GM23338 (cell line): ENCODE measurements around the gene PEX10. TPM values are rescaled to one million over a fixed set of nuclear protein-coding genes. Genes with fewer than 3 reads are reported as not detected.

Source experiments
- ATAC-seq: fragments of 200-7000 bp; cut with Tn5 transposase; 3 replicates; pipeline ENCODE4 v1.9.1; 2020
- DNase-seq: peaks from one replicate; pipeline ENCODE4 v3.0.0-alpha.2; 2015; ENCODE audit warnings: low spot score
- H2AFZ ChIP-seq: fragments of 200-600 bp; sonication (generic); 2 replicates; pipeline ENCODE4 v1.8.0; 2016; ENCODE audit warnings: antibody characterized with exemption, mild to moderate bottlenecking, moderate library complexity
- H3F3A ChIP-seq: fragments of 200-600 bp; sonication (generic); replicated peaks from 2 replicates; pipeline ENCODE4 v1.8.0; 2017; ENCODE audit warnings: antibody characterized with exemption, mixed run types, low read depth
- H3K27ac ChIP-seq: fragments of 200-600 bp; sonication (generic); 2 replicates; pipeline ENCODE4 v1.6.1; 2016; ENCODE audit warnings: low read depth
- H3K27me3 ChIP-seq: fragments of 200-600 bp; sonication (generic); 2 replicates; pipeline ENCODE4 v1.8.0; 2016; ENCODE audit warnings: mild to moderate bottlenecking, mixed run types, moderate library complexity; ENCODE audit not compliant: insufficient read depth
- H3K36me3 ChIP-seq: fragments of 200-600 bp; sonication (generic); 2 replicates; pipeline ENCODE4 v1.8.0; 2016; ENCODE audit warnings: mild to moderate bottlenecking; ENCODE audit not compliant: insufficient read depth
- H3K4me1 ChIP-seq: fragments of 200-600 bp; sonication (generic); 2 replicates; pipeline ENCODE4 v1.8.0; 2016; ENCODE audit warnings: mild to moderate bottlenecking, moderate library complexity; ENCODE audit not compliant: insufficient read depth
- H3K4me2 ChIP-seq: fragments of 200-600 bp; sonication (generic); 2 replicates; pipeline ENCODE4 v1.7.1; 2017; ENCODE audit warnings: mixed run types
- H3K4me3 ChIP-seq: fragments of 200-600 bp; sonication (generic); 2 replicates; pipeline ENCODE4 v1.6.1; 2016; ENCODE audit warnings: mixed run types
- H3K79me2 ChIP-seq: fragments of 200-600 bp; sonication (generic); replicated peaks from 2 replicates; pipeline ENCODE4 v1.8.0; 2017; ENCODE audit warnings: mild to moderate bottlenecking; ENCODE audit not compliant: insufficient read depth
- H3K9me2 ChIP-seq: fragments of 200-600 bp; sonication (generic); 2 replicates; pipeline ENCODE4 v1.8.0; 2017; ENCODE audit not compliant: insufficient read depth
- H4K20me1 ChIP-seq: fragments of 200-600 bp; sonication (generic); replicated peaks from 2 replicates; pipeline ENCODE4 v1.8.0; 2017; ENCODE audit warnings: mild to moderate bottlenecking; ENCODE audit not compliant: insufficient read depth
- H3K27ac Mint-ChIP-seq: 2 replicates; pipeline ENCODE4 v1.8.0; 2020; ENCODE audit warnings: inconsistent platforms, mild to moderate bottlenecking, moderate library complexity, mixed read lengths
- H3K27me3 Mint-ChIP-seq: 3 replicates; pipeline ENCODE4 v1.8.0; 2022; ENCODE audit warnings: low read depth, mild to moderate bottlenecking, moderate library complexity, mixed read lengths, inconsistent platforms; ENCODE audit not compliant: insufficient read depth, poor library complexity
- H3K36me3 Mint-ChIP-seq: 3 replicates; pipeline ENCODE4 v1.8.0; 2021; ENCODE audit warnings: low read depth, mild to moderate bottlenecking, inconsistent platforms, moderate library complexity, mixed read lengths
- H3K4me1 Mint-ChIP-seq: 3 replicates; pipeline ENCODE4 v1.8.0; 2020; ENCODE audit warnings: mild to moderate bottlenecking, inconsistent platforms, mixed read lengths
- H3K4me3 Mint-ChIP-seq: 3 replicates; pipeline ENCODE4 v1.8.0; 2021; ENCODE audit warnings: moderate library complexity, mild to moderate bottlenecking, inconsistent platforms, mixed read lengths
- H3K9me3 Mint-ChIP-seq: 3 replicates; pipeline ENCODE4 v1.8.0; 2020; ENCODE audit warnings: moderate library complexity, mild to moderate bottlenecking, inconsistent platforms, mixed read lengths
- CTCF ChIP-seq, 2 experiments: fragments of 200-600 bp in 1 of 2; sonication (generic) in 1 of 2; conservative IDR thresholded peaks; 2 replicates each; pipeline versions ENCODE4 v1.5.1 to v1.6.1; 2016 to 2017; ENCODE audit warnings: antibody characterized with exemption in 2 of 2, low read depth in 2 of 2, mild to moderate bottlenecking in 2 of 2, moderate library complexity in 1 of 2
- EZH2phosphoT487 ChIP-seq: fragments of 200-600 bp; sonication (generic); IDR thresholded peaks from one replicate; pipeline ENCODE4 v1.8.1; 2018; ENCODE audit warnings: antibody characterized with exemption; ENCODE audit not compliant: unreplicated experiment
- JUNB ChIP-seq: IDR thresholded peaks from one replicate; pipeline ENCODE4 v1.6.1; 2016; ENCODE audit warnings: antibody characterized with exemption; ENCODE audit not compliant: unreplicated experiment
- NANOG ChIP-seq: IDR thresholded peaks from 2 replicates; pipeline ENCODE4 v1.6.1; 2016; ENCODE audit warnings: antibody characterized with exemption, borderline replicate concordance
- POLR2AphosphoS5 ChIP-seq: IDR thresholded peaks from 2 replicates; pipeline ENCODE4 v1.6.1; 2016; ENCODE audit warnings: antibody characterized with exemption, low read depth
- REST ChIP-seq: IDR thresholded peaks from one replicate; pipeline ENCODE4 v1.6.1; 2018; ENCODE audit warnings: antibody characterized with exemption; ENCODE audit not compliant: unreplicated experiment
- STAT1 ChIP-seq: IDR thresholded peaks from one replicate; pipeline ENCODE4 v1.6.1; 2016; ENCODE audit warnings: antibody characterized with exemption; ENCODE audit not compliant: unreplicated experiment
- ZNF114 ChIP-seq: fragments of 250-450 bp; sonication (Bioruptor Pico); IDR thresholded peaks from 2 replicates; pipeline ENCODE4 v1.5.0; 2020; ENCODE audit warnings: mild to moderate bottlenecking, moderate library complexity
- ZNF331 ChIP-seq: fragments of 250-450 bp; sonication (Bioruptor Pico); IDR thresholded peaks from 2 replicates; pipeline ENCODE4 v1.5.0; 2020; ENCODE audit warnings: low read depth, mild to moderate bottlenecking, moderate library complexity
- ZNF462 ChIP-seq: fragments of 250-450 bp; sonication (Bioruptor Pico); IDR thresholded peaks from 2 replicates; pipeline ENCODE4 v1.5.0; 2020; ENCODE audit warnings: mild to moderate bottlenecking, moderate library complexity
- polyA plus RNA-seq: library from polyadenylated mRNA; unstranded; fragments of >200 nt; fragmentation: Nextera tagmentation; extraction: Ambion mirVana; gene quantifications from 2 replicates; pipeline ENCODE4 v1.2.1, GENCODE V29; 2016
- total RNA-seq: library from RNA; depleted of rRNA; stranded (reverse); fragments of >200 nt; shearing (Covaris generic); gene quantifications from 2 replicates; pipeline ENCODE4 v1.2.3, GENCODE V29; 2014

PEX10 gene
- total and polyA plus RNA-seq, 2 experiments from 2014 or later: 15.0 to 53.9 TPM

GRCh38 chr1:2400950-2401649, 11.3 kb downstream of the PEX10 start (continued):
- no peak for TF ChIP-seq ZNF462 (CRISPR knock-in tag)
- TF ChIP-seq NANOG: no peak
- no peak for TF ChIP-seq ZNF331
- TF ChIP-seq EZH2phosphoT487: no peak
- TF ChIP-seq REST: no peak

GRCh38 chr1:2400576-2400909, 11.8 kb downstream of the PEX10 start:
- no peak overlapping the region for H3K27ac ChIP-seq
- DNase-seq (no peak), ATAC-seq (no peak)
- no peak overlapping the region for H3K4me3 Mint-ChIP-seq
- H3K27me3 ChIP-seq: no peaks in the 10 kb centered on the region
- H3K4me1 ChIP-seq: no peaks in the 10 kb centered on the region
- no peaks in the 10 kb centered on the region for H3K9me2 ChIP-seq
- H3K4me3 ChIP-seq: no peak overlapping the region
- H3K36me3 Mint-ChIP-seq: peaks cover 73% of the 10 kb centered on the region
- H3K27me3 Mint-ChIP-seq: peaks cover 6% of the 10 kb centered on the region
- no peak overlapping the region for H3K27ac Mint-ChIP-seq
- no peaks in the 10 kb centered on the region; the same call in 1 of the 2 replicates for H4K20me1 ChIP-seq
- H3K4me1 Mint-ChIP-seq: no peaks in the 10 kb centered on the region; the same call in 2 of the 3 replicates
- no peaks in the 10 kb centered on the region; the same call in 2 of the 3 replicates for H3K9me3 Mint-ChIP-seq
- peaks cover 4% of the 10 kb centered on the region for H3K79me2 ChIP-seq
- peaks cover 14% of the 10 kb centered on the region; the same call in 1 of the 2 replicates for H3F3A ChIP-seq
- H3K36me3 ChIP-seq: peaks cover 4% of the 10 kb centered on the region
- H3K4me2 ChIP-seq: no peak overlapping the region
- H2AFZ ChIP-seq: no peak overlapping the region
- TF ChIP-seq ZNF331 (no peak), POLR2AphosphoS5 (no peak), CTCF (conservative IDR thresholded peaks at IDR 0.05; ENCODE audit: low read depth in 2 of 2) (no peak), STAT1 (no peak), REST (no peak), ZNF114 (CRISPR knock-in tag) (no peak), JUNB (no peak)
